B cell (primary cell): ENCODE data around the gene CDC42BPB. TPM values are rescaled to one million over a fixed set of nuclear protein-coding genes. Genes with fewer than 3 reads are reported as not detected.

Experiments
- ATAC-seq: fragments of 200-7000 bp; cut with Tn5 transposase; one replicate; pipeline ENCODE4 v1.10.0; 2021; ENCODE audit warnings: low read depth, mild to moderate bottlenecking, moderate number of reproducible peaks, moderate library complexity
- CTCF ChIA-PET: fragments of 350-600 bp; sonication (Branson Sonifier 250); formaldehyde crosslinking; loops from one replicate; lab custom pipeline; 2021; ENCODE audit warnings: antibody characterized with exemption, inconsistent platforms; lab: Charles Lee
- POLR2A ChIA-PET: fragments of 350-600 bp; sonication (Branson Sonifier 250); formaldehyde crosslinking; loops from one replicate; lab custom pipeline; 2021; ENCODE audit warnings: antibody characterized with exemption; lab: Charles Lee
- DNase-seq: peaks from one replicate; pipeline ENCODE4 v3.0.0; 2013
- H2AFZ ChIP-seq: 2 replicates; pipeline ENCODE4 v1.6.1; 2012; ENCODE audit warnings: mild to moderate bottlenecking, low read depth, low read length; ENCODE audit not compliant: insufficient read depth, poor library complexity, severe bottlenecking
- H3K27ac ChIP-seq, 2 donors: 1 replicate in 1 of 2; 2 replicates in 1 of 2; pipeline ENCODE4 v1.5.1; 2012 to 2013; ENCODE audit warnings: low read length in 2 of 2, mild to moderate bottlenecking in 2 of 2, moderate library complexity in 1 of 2
- H3K27me3 ChIP-seq, 4 experiments: fragments of 200-600 bp in 1 of 4; sonication (generic) in 1 of 4; replicated peaks in 1 of 4; 1 replicate in 2 of 4; 2 replicates in 2 of 4; pipeline versions ENCODE4 v1.6.1 to v1.7.0; 2013 to 2016; ENCODE audit warnings: low read length in 3 of 4, mild to moderate bottlenecking in 2 of 4, mixed read lengths in 1 of 4, moderate library complexity in 1 of 4; ENCODE audit not compliant: insufficient read depth in 4 of 4, control insufficient read depth in 3 of 4; ENCODE audit errors: control extremely low read depth in 1 of 4
- H3K36me3 ChIP-seq, 2 experiments: replicated peaks in 1 of 2; 1 replicate in 1 of 2; 2 replicates in 1 of 2; pipeline versions ENCODE4 v1.6.1 to v1.7.1; 2013; ENCODE audit warnings: low read length in 1 of 2; ENCODE audit not compliant: insufficient read depth in 2 of 2, control insufficient read depth in 1 of 2; ENCODE audit errors: control extremely low read depth in 1 of 2, extremely low read depth in 1 of 2
- H3K4me1 ChIP-seq, 2 donors: fragments of 200-600 bp in 1 of 2; sonication (generic) in 1 of 2; 1 replicate in 1 of 2; 2 replicates in 1 of 2; pipeline versions ENCODE4 v1.5.1 to v1.6.1; 2013 to 2017; ENCODE audit warnings: low read length in 2 of 2; ENCODE audit not compliant: control insufficient read depth in 2 of 2, insufficient read depth in 2 of 2
- H3K4me2 ChIP-seq: replicated peaks from 2 replicates; pipeline ENCODE3; 2012; ENCODE audit warnings: mild to moderate bottlenecking, low read depth, low read length; ENCODE audit not compliant: poor library complexity, severe bottlenecking
- H3K4me3 ChIP-seq, 5 experiments: fragments of 200-600 bp in 1 of 5; sonication (generic) in 1 of 5; 1 replicate in 3 of 5; 2 replicates in 2 of 5; pipeline versions ENCODE4 v1.5.1 to v1.7.0; 2011 to 2016; ENCODE audit warnings: low read length in 4 of 5, mild to moderate bottlenecking in 4 of 5, low read depth in 2 of 5, control low read depth in 1 of 5, moderate library complexity in 1 of 5; ENCODE audit not compliant: insufficient read depth in 1 of 5; ENCODE audit errors: control extremely low read depth in 1 of 5, extremely low read depth in 1 of 5
- H3K79me2 ChIP-seq: fragments of 200-600 bp; sonication (generic); one replicate; pipeline ENCODE4 v1.6.0; 2016; ENCODE audit warnings: low read length; ENCODE audit not compliant: control insufficient read depth, insufficient read depth
- H3K9ac ChIP-seq: fragments of 200-600 bp; sonication (generic); 2 replicates; pipeline ENCODE4 v1.6.1; 2017; ENCODE audit warnings: mild to moderate bottlenecking, low read length, moderate library complexity
- H3K9me3 ChIP-seq, 3 donors: one replicate each; pipeline versions ENCODE4 v1.6.1 to v1.7.1; 2013; ENCODE audit warnings: low read length in 2 of 3; ENCODE audit not compliant: control insufficient read depth in 2 of 3, insufficient read depth in 1 of 3; ENCODE audit errors: control extremely low read depth in 1 of 3
- H4K20me1 ChIP-seq: 2 replicates; pipeline ENCODE4 v1.6.0; 2012; ENCODE audit warnings: mild to moderate bottlenecking, low read length; ENCODE audit not compliant: insufficient read depth, control insufficient read depth, poor library complexity, severe bottlenecking
- H3K27ac Mint-ChIP-seq: one replicate; pipeline ENCODE4 v1.8.0; 2021; ENCODE audit warnings: mixed read lengths
- H3K27me3 Mint-ChIP-seq: one replicate; pipeline ENCODE4 v1.8.0; 2021; ENCODE audit warnings: mixed read lengths
- H3K4me1 Mint-ChIP-seq: one replicate; pipeline ENCODE4 v1.8.0; 2021; ENCODE audit warnings: mixed read lengths
- H3K4me3 Mint-ChIP-seq: one replicate; pipeline ENCODE4 v1.8.0; 2021; ENCODE audit warnings: mixed read lengths
- H3K9me3 Mint-ChIP-seq: one replicate; pipeline ENCODE4 v1.8.0; 2022; ENCODE audit warnings: mixed read lengths; ENCODE audit not compliant: insufficient read depth
- CTCF ChIP-seq: fragments of 200-600 bp; IDR thresholded peaks from one replicate; pipeline ENCODE4 v1.8.0; 2022; ENCODE audit warnings: antibody characterized with exemption, mild to moderate bottlenecking
- EZH2 ChIP-seq: IDR thresholded peaks from 2 replicates; pipeline ENCODE4 v1.6.1; 2012; ENCODE audit warnings: borderline replicate concordance, low read depth, mild to moderate bottlenecking, moderate library complexity, low read length; ENCODE audit not compliant: insufficient read depth, poor library complexity, severe bottlenecking
- WGBS: methylation state at CpG from one replicate; pipeline ENCODE4 v1.1.5; 2013; ENCODE audit warnings: missing lambda C conversion rate; ENCODE audit not compliant: insufficient coverage; 5-methylcytosine and 5-hydroxymethylcytosine counted together
- intact Hi-C: fragments of 100-400 bp; cut with micrococcal nuclease; formaldehyde crosslinking; loops from one replicate; pipeline ENCODE4 v1.10.0; 2022
- polyA plus RNA-seq: library from polyadenylated mRNA; depleted of rRNA; stranded (reverse); fragments of >200 nt; gene quantifications from 2 replicates; pipeline ENCODE4 v1.2.3, GENCODE V29; 2012
- total RNA-seq, 2 donors: library from RNA; stranded (reverse); fragments of 120-200 nt in 1 of 2; gene quantifications; 1 replicate in 1 of 2; 2 replicates in 1 of 2; pipeline versions ENCODE4 v1.2.3 to v1.2.4, GENCODE V29; 2013 to 2022

The CDC42BPB gene
- total and polyA plus RNA-seq, 2 donors (not counting 1 experiment from before 2014, with no cell fraction given): 23.9 to 52.5 TPM

DNA sequence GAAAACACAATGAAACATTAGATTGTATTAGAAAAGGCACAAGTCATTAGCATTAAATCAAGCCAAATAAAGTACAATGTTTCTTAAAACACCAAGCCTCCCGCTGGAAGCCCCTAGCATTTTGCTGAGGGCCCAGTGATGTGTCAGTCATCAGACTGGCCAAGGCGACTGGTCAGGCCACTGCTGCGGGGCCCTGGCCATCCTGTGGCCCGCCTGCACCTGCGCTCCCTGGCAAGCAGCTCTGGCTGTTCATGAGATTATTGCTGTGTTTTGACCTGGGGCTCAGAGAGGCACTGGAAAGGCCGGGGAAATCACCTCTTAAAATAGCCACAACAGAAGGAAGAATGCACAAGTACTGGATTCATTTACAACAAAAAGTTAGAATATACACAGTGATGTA, 159.1 kb downstream of the CDC42BPB start:
- peaks cover 58 to 61% of the 10 kb centered on the region in 2 donors for H3K4me1 ChIP-seq
- H3K27ac ChIP-seq: peak overlapping the region; percentile 80 to 84
- ChIA-PET CTCF (no interaction called here), POLR2A (no interaction called here)
- peaks cover 53% of the 10 kb centered on the region for H3K4me1 Mint-ChIP-seq
- peak overlapping the region; percentile 50 for H3K4me2 ChIP-seq
- H2AFZ ChIP-seq: no peak overlapping the region
- H3K27me3 ChIP-seq: no peaks in the 10 kb centered on the region
- intact Hi-C loops: no loop called here
- H3K9me3 Mint-ChIP-seq: no peaks in the 10 kb centered on the region
- 100% methylated on average over 2 of the region's 6 CpGs for WGBS
- no peaks in the 10 kb centered on the region for H4K20me1 ChIP-seq
- H3K79me2 ChIP-seq: peaks cover 14% of the 10 kb centered on the region
- no peaks in the 10 kb centered on the region for H3K27me3 Mint-ChIP-seq
- peaks cover 2 to 50% of the 10 kb centered on the region in 2 experiments for H3K36me3 ChIP-seq
- H3K9ac ChIP-seq: peak overlapping the region; percentile 13
- DNase-seq (no peak), ATAC-seq (no peak)
- H3K27ac Mint-ChIP-seq: peak overlapping the region; percentile 86
- peak overlapping the region; percentile 66 for H3K4me3 Mint-ChIP-seq
- no peak for TF ChIP-seq CTCF
- no peak for TF ChIP-seq EZH2
- H3K4me3 ChIP-seq: no peak overlapping the region
- peaks cover 0 to 3% (median 0%) of the 10 kb centered on the region in 3 donors for H3K9me3 ChIP-seq

GRCh38 chr14:102897299-102898027, 159.9 kb downstream of the CDC42BPB start:
- intact Hi-C loops: no loop called here
- ATAC-seq: no peak
- peaks cover 45% of the 10 kb centered on the region for H3K4me1 Mint-ChIP-seq

More at GRCh38 chr14:102897299-102898027, 159.9 kb downstream of the CDC42BPB start:
- Histone ChIP-seq H3K4me3 (no peak overlapping the region), H3K9ac (no peak overlapping the region), H3K36me3 (peaks cover 2 to 48% of the 10 kb centered on the region in 2 experiments), H3K9me3 (no peaks in the 10 kb centered on the region), H3K27me3 (no peaks in the 10 kb centered on the region), H3K4me1 (peaks cover 49 to 52% of the 10 kb centered on the region in 2 donors), H4K20me1 (no peaks in the 10 kb centered on the region), H3K79me2 (peaks cover 6% of the 10 kb centered on the region), H2AFZ (no peak overlapping the region), H3K27ac (peak overlapping the region; percentile 80 to 84), H3K4me2 (no peak overlapping the region)
- CTCF ChIA-PET: interaction anchor here (1.5 kb wide), 1 partner anchor 203 kb away, joined by 4 read pairs; no protein-coding TSS in a partner anchor
- POLR2A ChIA-PET: no interaction called here
- WGBS: 93% methylated on average over 8 of the region's 14 CpGs
- Mint-ChIP-seq H3K27me3 (no peaks in the 10 kb centered on the region), H3K9me3 (no peaks in the 10 kb centered on the region), H3K4me3 (peak overlapping the region; percentile 21), H3K27ac (peak overlapping the region; percentile 86)
- no peak for DNase-seq
- TF ChIP-seq EZH2: no peak
- TF ChIP-seq CTCF: no peak
